NK-92 (cell line): ENCODE measurements around the gene TEX22.
A peak's percentile ranks its signal among the peaks of the same experiment; 100 is the strongest.
"Not testable (repeated sequence)": the region's sequence is repeated elsewhere in the genome, so short reads cannot be mapped to it uniquely, and the experiment has no call there.

Experiments
- DNase-seq: peaks from one replicate; lab custom pipeline; 2025; ENCODE audit not compliant: unreplicated experiment; lab: John Stamatoyannopoulos, UW

Gene TEX22

DNA sequence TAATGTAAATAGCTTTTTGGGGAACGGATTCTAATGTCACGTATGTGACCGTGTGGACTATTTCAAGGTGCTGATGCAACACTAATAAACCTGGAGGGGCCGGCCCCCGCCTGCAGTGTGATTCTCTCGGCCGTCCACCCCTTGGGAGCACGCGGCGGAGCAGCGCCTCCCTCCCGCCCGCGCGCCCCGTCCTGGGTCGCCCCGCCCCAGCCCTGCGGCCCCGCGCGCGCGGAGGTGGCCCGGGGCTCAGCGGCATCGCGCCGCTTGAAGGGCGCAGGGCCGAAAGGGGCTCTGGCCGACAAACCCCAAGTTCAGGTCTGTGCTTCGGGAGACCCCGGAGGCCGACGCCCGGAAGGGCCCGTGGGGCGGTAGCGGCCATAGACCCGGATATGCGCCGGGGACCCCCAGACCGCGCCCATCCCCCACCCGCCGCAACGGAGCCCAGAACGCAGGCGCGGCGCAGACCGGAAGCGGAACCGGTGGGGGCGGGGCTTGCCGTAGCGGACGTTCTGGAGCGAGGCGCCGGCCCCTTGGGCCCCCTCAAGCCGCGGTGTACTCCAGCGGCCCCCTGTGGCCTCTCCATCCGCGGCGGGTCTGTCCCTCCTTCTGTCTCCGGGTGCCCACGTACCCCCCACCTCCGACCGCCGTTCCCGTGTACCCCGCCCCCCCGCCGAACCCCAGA is at the start of gene TEX22:
TSS of gene TEX22 (plus strand) at position 495 of the 682 bp plus-strand sequence. CDS start 803 bp downstream, outside the sequence.
- DNase-seq = peak; percentile 38

- no peak for DNase-seq
These were observed 49.2 kb upstream of the TEX22 start for GRCh38 chr14:105348945-105349699.

DNA sequence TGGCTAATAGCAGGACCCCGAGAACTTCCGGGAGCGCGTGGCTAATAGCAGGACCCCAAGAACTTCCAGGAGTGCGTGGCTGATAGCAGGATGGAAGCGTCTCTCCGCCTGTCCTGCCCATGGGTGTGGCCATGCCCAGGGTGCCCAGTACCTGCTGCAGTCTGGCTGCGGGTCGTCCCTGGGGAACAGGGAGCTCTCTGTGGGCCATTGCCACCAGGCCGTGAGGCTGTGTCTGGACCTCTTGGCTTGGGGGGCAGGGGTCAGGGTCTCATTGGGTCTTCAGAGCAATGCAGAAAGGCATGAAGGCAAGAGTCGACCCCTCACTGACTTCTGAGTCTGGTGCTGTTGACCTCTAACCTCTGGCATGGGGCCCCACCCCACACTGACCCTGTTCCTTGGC is 48.3 kb upstream of the TEX22 start:
- DNase-seq = no peak

DNA sequence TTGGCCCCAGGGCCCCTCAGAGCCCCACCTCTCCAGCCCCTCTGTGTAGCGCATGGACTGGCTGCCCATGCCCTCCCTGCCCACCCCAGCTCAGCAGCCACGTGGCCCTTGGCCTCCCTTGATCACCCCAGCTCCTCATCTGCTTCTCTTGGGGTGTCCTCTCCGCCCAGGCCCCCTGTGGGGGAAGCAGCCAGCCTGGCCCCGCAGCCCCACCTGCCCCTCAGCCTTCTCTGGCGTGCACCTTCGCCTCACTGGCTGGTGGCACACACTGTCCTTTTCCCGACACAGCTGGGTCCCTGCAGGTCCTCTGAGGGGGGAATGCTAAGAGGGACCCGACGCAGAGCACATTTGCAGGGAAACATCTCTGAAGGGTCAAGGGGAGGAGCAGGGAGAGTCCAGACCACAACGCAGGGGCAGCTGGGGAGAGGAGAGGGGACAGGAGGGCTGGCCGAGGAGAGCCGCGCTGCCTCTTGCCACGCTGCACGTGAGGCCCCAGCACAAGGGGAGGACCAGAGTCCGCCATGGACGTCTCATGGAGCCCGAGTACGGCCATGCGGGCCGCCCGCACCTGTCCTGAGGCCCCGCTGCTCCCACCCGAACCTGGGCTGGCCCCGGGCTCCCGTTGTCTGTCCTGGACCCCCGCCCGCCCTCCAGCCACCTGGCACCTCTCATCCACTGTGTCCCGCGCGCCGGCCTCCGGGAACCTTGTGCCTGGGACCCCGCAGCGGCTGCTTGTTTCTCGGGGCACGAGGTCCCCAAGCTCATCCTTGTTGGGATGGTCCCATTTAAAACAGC is 47.7 kb upstream of the TEX22 start:
- no peak for DNase-seq

DNA sequence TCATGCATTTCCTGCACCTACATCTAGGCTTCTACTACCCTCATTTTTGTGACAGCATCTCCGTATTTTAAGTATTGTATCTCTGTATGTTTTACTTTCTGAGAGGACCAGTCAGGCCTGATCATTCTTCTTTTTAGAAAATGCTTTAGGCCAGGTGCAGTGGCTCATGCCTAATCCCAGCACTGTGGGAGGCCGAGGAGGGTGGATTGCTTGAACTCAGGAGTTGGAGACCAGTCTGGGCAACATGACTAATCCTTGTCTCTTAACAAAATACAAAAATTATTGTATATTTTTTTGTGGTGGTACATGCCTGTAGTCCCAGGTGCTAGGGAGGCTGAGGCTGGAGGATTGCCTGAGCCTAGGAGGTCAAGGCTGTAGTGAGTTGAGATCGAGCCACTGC is 46.9 kb upstream of the TEX22 start:
- no peak for DNase-seq

DNA sequence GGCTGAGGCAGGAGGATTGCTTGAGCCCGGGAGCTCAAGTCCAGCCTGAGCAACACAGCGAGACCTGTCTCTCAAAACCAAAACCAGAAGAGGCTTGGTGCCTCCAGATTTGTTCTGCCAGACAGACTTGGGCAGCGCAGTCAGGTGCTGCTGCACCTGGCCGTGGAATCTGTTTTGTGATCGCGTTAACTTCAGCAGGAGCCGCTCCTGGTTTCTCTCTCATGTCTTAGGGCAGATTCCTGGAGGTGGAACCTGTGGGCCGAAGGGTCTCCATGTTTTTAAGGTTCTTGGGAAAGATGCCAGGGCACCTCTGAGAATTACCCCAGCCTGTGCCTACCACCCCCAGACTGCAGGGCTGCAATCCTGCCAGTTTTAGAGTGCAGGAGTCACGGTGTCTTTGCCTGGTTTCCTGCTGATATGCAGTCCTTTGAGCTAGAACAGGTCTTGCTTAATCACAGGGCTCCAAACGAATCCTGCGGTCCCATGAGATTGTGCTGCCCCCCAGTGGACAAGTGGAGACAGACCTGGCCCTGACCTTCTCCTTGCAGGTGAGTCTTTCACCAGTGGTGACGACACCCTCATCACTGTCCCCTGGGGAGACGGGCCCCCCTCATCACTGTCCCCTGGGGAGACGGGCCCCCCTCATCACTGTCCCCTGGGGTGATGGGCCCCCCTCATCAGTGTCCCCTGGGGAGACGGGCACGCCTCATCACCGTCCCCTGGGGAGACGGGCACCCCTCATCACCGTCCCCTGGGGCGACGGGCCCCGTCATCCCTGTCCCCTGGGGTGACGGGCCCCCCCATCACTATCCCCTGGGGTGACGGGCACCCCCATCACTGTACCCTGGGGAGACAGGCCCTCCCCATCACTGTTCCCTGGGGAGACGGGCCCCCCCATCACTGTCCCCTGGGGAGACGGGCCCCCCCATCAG is 46.2 kb upstream of the TEX22 start:
- no peak for DNase-seq

DNA sequence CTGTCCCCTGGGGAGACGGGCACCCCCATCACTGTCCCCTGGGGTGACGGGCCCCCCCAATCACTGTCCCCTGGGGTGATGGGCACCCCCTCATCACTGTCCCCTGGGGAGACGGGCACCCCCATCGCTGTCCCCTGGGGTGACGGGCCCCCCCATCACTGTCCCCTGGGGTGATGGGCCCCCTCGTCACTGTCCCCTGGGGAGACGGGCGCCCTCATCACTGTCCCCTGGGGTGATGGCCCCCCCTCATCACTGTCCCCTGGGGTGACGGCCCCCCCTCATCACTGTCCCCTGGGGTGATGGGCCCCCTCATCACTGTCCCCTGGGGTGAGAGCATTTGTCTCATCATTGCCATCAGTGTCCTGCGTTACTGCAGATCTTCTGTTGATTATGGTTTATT is 45.2 kb upstream of the TEX22 start:
- DNase-seq = no peak

GRCh38 chr14:105354541-105354940 is 43.8 kb upstream of the TEX22 start:
- DNase-seq = no peak

DNA sequence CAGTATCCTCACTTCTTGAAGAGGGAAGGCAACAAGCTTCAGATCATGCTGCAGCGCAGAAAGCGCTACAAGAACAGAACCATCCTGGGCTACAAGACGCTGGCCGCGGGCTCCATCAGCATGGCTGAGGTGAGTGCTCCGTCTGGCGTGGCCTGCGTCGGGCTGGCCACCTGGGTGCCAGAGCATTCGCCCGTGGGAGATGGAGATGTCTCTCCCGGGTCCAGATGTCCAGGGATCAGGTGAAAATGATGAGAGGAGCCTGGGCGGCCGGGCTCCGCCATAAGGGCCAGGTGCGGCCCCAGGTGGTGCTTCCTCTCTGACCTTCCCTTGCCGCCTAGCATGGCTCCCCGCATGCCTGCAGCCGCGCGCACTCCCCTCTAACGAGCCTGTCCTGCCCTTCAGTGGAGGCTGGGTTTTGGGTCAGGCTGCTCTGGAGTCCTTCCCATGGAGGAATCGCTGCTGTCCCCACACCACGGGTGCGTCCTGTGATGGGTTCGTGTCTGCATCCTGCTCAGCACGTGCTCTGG is 43.2 kb upstream of the TEX22 start:
- DNase-seq = no peak

GRCh38 chr14:105355850-105356604 is 42.3 kb upstream of the TEX22 start:
- DNase-seq = no peak

GRCh38 chr14:105356927-105357326 is 41.4 kb upstream of the TEX22 start:
- no peak for DNase-seq

DNA sequence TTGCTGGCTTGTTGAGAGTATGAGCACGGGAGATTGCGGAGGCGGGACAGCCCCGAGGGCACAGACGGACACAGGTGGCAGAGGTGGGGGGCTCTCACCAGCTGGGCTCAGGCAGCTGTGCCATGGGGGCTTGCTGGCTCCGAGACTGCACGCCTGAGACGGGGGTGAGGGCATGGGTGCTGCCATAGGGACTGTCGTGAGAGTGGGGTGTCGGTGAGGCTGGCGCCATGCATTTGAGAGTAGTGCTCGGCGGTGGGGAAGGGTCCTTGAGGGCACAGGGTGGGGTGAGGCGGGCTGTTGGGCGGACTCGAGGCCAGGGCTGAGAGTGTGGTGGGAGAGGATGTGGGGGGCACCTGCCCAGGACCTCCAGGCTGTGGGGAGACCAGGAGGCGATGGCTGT is 40.7 kb upstream of the TEX22 start:
- no peak for DNase-seq

DNA sequence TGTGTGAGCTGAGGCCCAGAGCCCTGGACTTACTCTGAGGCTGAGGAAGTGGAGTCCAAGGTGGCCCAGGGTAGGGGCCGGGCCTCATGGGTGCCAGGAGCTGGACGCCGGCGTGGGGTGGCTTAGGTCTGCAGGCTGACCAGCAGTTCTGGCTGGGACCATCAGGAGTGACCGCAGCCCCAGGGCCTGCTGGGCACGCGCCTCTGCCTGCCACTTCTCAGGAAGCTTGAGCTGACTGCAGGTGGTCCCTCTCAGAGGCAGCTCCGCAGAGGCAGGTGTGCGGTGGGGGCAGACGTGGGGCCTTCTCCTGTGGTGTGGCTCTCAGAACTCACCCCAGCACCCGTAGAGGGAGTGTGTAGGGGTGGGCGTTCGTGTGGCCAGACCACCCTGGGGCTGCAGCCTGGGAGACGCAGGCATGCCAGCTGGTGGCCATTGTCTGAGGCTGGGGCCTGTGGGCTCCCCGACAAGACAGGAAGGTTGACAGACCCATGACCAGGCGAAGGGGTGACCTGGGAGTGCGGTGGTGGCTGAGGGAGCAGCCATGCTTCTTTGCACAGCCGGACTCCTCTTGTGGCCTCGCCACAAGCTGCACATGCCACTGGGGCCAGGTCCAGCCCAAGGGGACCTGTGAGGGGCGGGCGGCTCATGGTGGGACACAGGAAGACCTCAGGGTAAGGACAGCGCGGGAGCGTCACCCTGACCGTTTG is 40.0 kb upstream of the TEX22 start:
- no peak for DNase-seq

DNA sequence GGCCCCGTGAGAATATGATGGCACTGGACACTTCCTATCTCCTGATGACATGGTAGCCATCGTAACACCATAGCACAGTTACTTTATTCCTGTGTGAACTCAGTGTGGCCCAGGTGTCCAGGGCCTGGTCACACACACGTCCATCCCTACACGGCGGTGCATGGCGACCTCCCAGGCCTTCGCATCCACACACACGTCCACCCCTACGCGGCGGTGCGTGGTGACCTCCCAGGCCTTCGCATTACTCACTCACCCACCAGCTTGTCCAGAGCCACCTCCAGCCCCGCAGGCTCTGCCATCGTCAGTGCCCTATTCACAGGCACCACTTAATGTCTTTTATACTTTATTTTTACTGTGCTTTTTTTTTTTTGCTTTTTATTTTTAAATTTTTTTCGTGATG is 39.4 kb upstream of the TEX22 start:
- DNase-seq = no peak

GRCh38 chr14:105361412-105361811 is 36.9 kb upstream of the TEX22 start:
- not testable (repeated sequence) for DNase-seq

- DNase-seq = no peak
These were observed 34.3 kb upstream of the TEX22 start for GRCh38 chr14:105363847-105364708.

DNA sequence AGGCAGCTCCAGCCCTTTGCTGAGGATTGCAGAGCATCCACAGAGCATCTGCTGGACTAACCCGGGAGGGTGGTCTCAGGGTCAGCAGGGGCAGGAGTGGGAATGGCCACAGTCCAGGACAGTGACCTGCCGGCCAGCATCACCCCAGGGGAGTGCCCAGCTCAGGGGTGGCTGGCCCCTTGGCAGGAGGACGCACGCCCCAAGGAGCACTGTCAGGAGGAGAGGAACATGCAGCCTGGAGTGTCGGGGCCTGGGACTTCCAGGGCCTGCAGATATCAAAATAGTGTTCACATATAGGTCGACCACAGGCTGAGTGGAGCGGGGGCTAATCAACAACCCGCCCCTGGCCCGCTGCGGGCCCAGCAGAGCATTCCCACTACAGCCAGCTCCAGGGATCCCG is 33.2 kb upstream of the TEX22 start:
- no peak for DNase-seq

GRCh38 chr14:105365681-105366080 is 32.7 kb upstream of the TEX22 start:
- DNase-seq = no peak
